Ishikawa (cell line): Measurements from ENCODE around the gene PIGU.

Experiments used
- CEBPB ChIP-seq: IDR thresholded peaks from 2 replicates; pipeline ENCODE4 v1.6.1; 2012
- CREB1 ChIP-seq: IDR thresholded peaks from 2 replicates; pipeline ENCODE4 v1.6.1; 2012; ENCODE audit warnings: low read depth
- EGR1 ChIP-seq: IDR thresholded peaks from 2 replicates; pipeline ENCODE4 v1.6.1; 2012
- EP300 ChIP-seq: IDR thresholded peaks from 2 replicates; pipeline ENCODE4 v1.6.1; 2012; ENCODE audit warnings: borderline replicate concordance
- MAX ChIP-seq: IDR thresholded peaks from 2 replicates; pipeline ENCODE4 v1.6.1; 2012
- RAD21 ChIP-seq: IDR thresholded peaks from 2 replicates; pipeline ENCODE4 v1.6.1; 2012; ENCODE audit warnings: low read depth
- TAF1 ChIP-seq: IDR thresholded peaks from 2 replicates; pipeline ENCODE4 v1.6.1; 2012; ENCODE audit warnings: low read depth, mild to moderate bottlenecking
- TCF12 ChIP-seq: IDR thresholded peaks from 2 replicates; pipeline ENCODE4 v1.6.1; 2012; ENCODE audit warnings: low read depth
- YY1 ChIP-seq: IDR thresholded peaks from 2 replicates; pipeline ENCODE4 v1.6.1; 2012; ENCODE audit warnings: low read depth
- TF ChIP-seq, protein P1 (sequence below): IDR thresholded peaks from 2 replicates; pipeline ENCODE4 v1.6.1; 2012; ENCODE audit warnings: low read depth, mild to moderate bottlenecking

- no peak for TF ChIP-seq EGR1
- TF ChIP-seq CREB1: no peak
- no peak for TF ChIP-seq TAF1
- TF ChIP-seq RAD21: no peak
- no peak for TF ChIP-seq YY1
- TF ChIP-seq, protein P1, sequence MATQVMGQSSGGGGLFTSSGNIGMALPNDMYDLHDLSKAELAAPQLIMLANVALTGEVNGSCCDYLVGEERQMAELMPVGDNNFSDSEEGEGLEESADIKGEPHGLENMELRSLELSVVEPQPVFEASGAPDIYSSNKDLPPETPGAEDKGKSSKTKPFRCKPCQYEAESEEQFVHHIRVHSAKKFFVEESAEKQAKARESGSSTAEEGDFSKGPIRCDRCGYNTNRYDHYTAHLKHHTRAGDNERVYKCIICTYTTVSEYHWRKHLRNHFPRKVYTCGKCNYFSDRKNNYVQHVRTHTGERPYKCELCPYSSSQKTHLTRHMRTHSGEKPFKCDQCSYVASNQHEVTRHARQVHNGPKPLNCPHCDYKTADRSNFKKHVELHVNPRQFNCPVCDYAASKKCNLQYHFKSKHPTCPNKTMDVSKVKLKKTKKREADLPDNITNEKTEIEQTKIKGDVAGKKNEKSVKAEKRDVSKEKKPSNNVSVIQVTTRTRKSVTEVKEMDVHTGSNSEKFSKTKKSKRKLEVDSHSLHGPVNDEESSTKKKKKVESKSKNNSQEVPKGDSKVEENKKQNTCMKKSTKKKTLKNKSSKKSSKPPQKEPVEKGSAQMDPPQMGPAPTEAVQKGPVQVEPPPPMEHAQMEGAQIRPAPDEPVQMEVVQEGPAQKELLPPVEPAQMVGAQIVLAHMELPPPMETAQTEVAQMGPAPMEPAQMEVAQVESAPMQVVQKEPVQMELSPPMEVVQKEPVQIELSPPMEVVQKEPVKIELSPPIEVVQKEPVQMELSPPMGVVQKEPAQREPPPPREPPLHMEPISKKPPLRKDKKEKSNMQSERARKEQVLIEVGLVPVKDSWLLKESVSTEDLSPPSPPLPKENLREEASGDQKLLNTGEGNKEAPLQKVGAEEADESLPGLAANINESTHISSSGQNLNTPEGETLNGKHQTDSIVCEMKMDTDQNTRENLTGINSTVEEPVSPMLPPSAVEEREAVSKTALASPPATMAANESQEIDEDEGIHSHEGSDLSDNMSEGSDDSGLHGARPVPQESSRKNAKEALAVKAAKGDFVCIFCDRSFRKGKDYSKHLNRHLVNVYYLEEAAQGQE: no peak
- TF ChIP-seq TCF12: no peak
- no peak for TF ChIP-seq MAX
- TF ChIP-seq CEBPB: no peak
- TF ChIP-seq EP300: no peak
Observed at GRCh38 chr20:34703424-34704176, 26.7 kb upstream of the PIGU start.
